GM12864 (cell line): Measurements from ENCODE around the gene FHOD3.

ENCODE experiments used
- DNase-seq: peaks from one replicate; pipeline ENCODE4 v3.0.0-alpha.2; 2011; ENCODE audit warnings: low read depth
- H3K4me3 ChIP-seq: 2 replicates; pipeline ENCODE4 v1.5.1; 2011; ENCODE audit warnings: mild to moderate bottlenecking, low read depth, low read length, control low read depth
- TF ChIP-seq, protein P1 (sequence below): IDR thresholded peaks from 2 replicates; pipeline ENCODE4 v1.5.1; 2011; ENCODE audit warnings: low read depth, mild to moderate bottlenecking, moderate library complexity, low read length, control low read depth, inconsistent platforms; ENCODE audit errors: missing control alignments

Gene FHOD3

DNA sequence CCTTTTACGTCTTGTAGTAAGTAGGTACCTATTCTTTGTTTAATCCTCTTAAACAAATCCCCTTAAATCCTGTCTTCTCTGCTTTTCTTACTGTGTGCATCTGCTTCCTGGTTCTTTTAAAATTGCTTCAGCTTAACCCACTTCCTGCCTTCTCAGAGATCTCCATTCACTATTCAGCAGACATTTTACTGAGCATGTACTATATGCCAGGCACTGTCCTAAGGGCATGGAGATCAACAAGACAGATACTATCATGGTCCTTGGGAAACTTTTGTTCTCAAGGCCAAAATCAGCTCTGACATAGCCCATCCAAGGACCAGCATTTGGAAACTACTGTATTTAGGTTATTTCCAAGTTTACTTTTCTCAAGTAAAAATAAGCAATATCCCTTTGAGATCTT lies 303.8 kb downstream of the FHOD3 start:
- no peak overlapping the region for H3K4me3 ChIP-seq
- TF ChIP-seq, protein P1, sequence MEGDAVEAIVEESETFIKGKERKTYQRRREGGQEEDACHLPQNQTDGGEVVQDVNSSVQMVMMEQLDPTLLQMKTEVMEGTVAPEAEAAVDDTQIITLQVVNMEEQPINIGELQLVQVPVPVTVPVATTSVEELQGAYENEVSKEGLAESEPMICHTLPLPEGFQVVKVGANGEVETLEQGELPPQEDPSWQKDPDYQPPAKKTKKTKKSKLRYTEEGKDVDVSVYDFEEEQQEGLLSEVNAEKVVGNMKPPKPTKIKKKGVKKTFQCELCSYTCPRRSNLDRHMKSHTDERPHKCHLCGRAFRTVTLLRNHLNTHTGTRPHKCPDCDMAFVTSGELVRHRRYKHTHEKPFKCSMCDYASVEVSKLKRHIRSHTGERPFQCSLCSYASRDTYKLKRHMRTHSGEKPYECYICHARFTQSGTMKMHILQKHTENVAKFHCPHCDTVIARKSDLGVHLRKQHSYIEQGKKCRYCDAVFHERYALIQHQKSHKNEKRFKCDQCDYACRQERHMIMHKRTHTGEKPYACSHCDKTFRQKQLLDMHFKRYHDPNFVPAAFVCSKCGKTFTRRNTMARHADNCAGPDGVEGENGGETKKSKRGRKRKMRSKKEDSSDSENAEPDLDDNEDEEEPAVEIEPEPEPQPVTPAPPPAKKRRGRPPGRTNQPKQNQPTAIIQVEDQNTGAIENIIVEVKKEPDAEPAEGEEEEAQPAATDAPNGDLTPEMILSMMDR: no peak
- no peak for DNase-seq

GRCh38 chr18:36602071-36602470 lies 304.6 kb downstream of the FHOD3 start:
- TF ChIP-seq, protein P1: no peak
- no peak overlapping the region for H3K4me3 ChIP-seq
- DNase-seq: no peak

DNA sequence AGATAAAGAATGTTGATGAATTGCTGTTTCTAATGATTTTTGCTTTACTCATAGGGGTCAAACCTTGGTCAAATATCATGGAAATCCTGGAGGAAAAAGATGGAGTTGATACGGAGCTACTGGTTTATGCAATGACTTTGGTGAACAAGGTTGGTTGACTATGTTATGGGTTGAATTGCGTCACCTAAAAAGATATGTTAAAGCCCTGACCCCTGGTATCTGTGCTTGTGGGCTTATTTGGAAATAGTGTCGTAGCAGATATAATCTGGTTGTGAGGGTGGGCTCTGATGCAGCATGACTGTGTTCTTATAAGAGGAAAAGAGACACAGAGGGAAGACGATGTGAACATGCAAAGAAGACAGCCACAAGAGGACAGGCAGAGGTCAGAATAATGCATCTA lies 305.1 kb downstream of the FHOD3 start:
- DNase-seq: no peak
- TF ChIP-seq, protein P1: no peak
- H3K4me3 ChIP-seq: no peak overlapping the region

- no peak for DNase-seq
- TF ChIP-seq, protein P1: no peak
- H3K4me3 ChIP-seq: no peak overlapping the region
These were observed 310.6 kb downstream of the FHOD3 start for GRCh38 chr18:36608107-36608506.

- no peak overlapping the region for H3K4me3 ChIP-seq
- no peak for DNase-seq
- TF ChIP-seq, protein P1: no peak
These were observed 312.7 kb downstream of the FHOD3 start for GRCh38 chr18:36610258-36610657.

DNA sequence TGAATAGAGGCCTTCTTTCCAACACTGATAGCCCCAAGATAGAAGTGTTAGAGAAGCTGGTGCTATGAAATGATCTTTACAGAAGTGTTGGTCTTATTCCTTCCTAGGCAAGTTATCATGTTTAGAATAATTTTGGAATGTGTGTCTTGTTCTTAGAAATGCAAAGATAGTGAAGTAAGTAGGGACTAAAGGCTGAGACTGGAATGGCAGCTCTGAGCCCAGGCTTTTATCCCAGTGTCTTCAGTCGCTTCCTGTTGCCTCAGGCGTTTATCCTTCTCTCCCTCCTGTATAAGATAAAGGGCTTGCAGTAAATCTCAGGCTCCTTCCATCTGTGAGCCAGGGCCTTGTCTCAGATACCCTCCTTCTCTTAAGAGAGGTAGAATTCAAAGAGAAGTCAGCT lies 313.1 kb downstream of the FHOD3 start:
- TF ChIP-seq, protein P1: no peak
- no peak for DNase-seq
- no peak overlapping the region for H3K4me3 ChIP-seq

- TF ChIP-seq, protein P1: no peak
- no peak for DNase-seq
- no peak overlapping the region for H3K4me3 ChIP-seq
These were observed 315.6 kb downstream of the FHOD3 start for GRCh38 chr18:36613069-36613468.
